GM12874 (cell line): ENCODE results near the gene CYB561D2.

Experiments used
- CTCF ChIP-seq: IDR thresholded peaks from 2 replicates; pipeline ENCODE4 v1.5.1; 2011; ENCODE audit warnings: low read depth, mild to moderate bottlenecking, control low read depth, low read length, moderate library complexity; ENCODE audit not compliant: insufficient read depth

Gene CYB561D2

DNA sequence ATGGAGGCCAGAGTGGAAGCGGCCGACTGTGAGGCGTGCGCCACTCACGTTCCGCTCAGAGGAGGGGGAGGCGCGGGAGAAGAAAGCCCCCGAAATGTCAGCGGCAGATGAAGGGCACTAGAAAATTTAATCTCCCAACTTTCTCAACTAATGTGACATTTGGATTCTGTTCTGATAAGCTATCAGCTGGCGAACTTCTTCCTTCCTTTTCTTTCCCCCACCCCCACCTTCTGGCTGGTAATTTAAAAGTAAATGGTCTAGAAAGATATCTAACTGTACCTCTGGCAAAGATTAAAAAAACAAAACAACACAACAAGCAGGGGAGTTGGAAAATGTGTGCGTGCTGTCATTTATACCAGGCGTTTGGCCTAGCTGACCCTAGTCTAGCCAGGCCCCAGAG is 35.1 kb downstream of the CYB561D2 start:
- no peak for TF ChIP-seq CTCF

DNA sequence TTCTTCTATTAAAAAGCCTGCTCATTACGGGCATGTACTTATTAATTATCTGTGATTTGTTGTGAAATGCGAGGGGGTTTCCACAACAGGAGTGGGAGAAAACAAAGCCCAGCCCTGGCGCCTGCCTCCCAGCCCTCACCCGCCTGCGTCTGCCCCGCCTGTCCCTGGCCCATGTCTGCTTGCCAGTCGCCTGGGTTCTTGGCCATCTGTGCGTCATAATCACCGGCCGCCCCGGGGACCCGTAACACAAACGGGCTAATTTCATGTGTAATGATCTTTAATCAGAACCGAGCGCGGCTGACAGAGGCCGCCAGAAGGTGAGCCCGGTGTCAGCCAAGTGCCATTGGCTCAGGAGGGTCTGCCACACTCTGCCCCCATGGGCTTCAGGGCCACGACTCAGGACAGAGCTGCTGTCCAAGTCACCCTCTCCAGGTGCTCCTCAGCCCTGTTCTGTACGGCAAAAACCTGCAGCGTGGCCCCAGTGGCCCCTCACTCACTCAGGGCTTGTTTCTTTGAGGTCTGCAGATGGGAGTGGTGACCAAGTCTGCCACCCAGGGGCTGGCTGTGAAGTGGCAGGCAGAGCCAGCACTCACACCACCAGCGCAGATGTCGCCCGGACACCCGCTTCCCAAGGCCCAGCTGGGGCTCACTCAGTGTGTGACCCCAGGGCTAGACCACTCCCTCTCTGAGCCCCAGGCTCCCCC is 37.5 kb downstream of the CYB561D2 start:
- peak; percentile 47 for TF ChIP-seq CTCF

- no peak for TF ChIP-seq CTCF
Measured at GRCh38 chr3:50388720-50389413, 38.2 kb downstream of the CYB561D2 start.

DNA sequence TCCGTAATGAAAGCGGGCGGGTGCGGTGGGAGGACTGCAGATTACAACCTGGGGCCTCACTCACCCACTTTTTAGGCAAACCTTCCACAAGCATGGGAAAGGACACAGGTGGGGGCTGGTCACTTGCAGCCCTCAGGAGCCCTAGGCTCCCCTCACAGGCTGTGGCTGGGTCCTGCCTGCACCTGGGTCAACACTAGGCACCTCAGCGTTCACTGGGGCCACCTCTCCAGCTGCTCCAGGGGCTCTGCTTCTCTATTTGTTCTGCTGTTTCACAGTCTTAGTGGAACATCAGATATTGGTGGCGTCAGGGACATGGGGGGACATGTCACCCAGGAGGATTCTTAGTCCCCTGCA is 38.7 kb downstream of the CYB561D2 start:
- TF ChIP-seq CTCF: no peak

GRCh38 chr3:50390508-50391224 is 40.0 kb downstream of the CYB561D2 start:
- TF ChIP-seq CTCF: no peak

GRCh38 chr3:50392101-50392715 is 41.5 kb downstream of the CYB561D2 start:
- TF ChIP-seq CTCF: no peak

- TF ChIP-seq CTCF: no peak
Measured at GRCh38 chr3:50393061-50393460, 42.4 kb downstream of the CYB561D2 start.
